GM21529 (cell line): ENCODE data around the gene IRX2.

Source experiments
- ATAC-seq: cut with Tn5 transposase; IDR thresholded peaks from one replicate; pipeline ENCODE4 v1.9.1; 2021; ENCODE audit not compliant: unreplicated experiment

The IRX2 gene

GRCh38 chr5:2721385-2722138 lies 29.9 kb downstream of the IRX2 start:
- ATAC-seq = no peak

- ATAC-seq = no peak
These were observed 32.1 kb downstream of the IRX2 start for GRCh38 chr5:2719332-2719731.

GRCh38 chr5:2718115-2718514 lies 33.4 kb downstream of the IRX2 start:
- ATAC-seq = no peak

GRCh38 chr5:2715856-2716255 lies 35.6 kb downstream of the IRX2 start:
- ATAC-seq = no peak

GRCh38 chr5:2714805-2715204 lies 36.7 kb downstream of the IRX2 start:
- no peak for ATAC-seq

GRCh38 chr5:2714026-2714425 lies 37.5 kb downstream of the IRX2 start:
- no peak for ATAC-seq

- ATAC-seq = no peak
These were observed 39.7 kb downstream of the IRX2 start for GRCh38 chr5:2711446-2712425.

- no peak for ATAC-seq
These were observed 40.6 kb downstream of the IRX2 start for GRCh38 chr5:2710910-2711309.

- ATAC-seq = no peak
These were observed 41.3 kb downstream of the IRX2 start for GRCh38 chr5:2709976-2710689.

- no peak for ATAC-seq
These were observed 42.7 kb downstream of the IRX2 start for GRCh38 chr5:2708751-2709150.

GRCh38 chr5:2708132-2708531 lies 43.3 kb downstream of the IRX2 start:
- no peak for ATAC-seq

GRCh38 chr5:2705861-2706260 lies 45.6 kb downstream of the IRX2 start:
- no peak for ATAC-seq

- no peak for ATAC-seq
These were observed 46.5 kb downstream of the IRX2 start for GRCh38 chr5:2704806-2705645.

GRCh38 chr5:2704111-2704510 lies 47.4 kb downstream of the IRX2 start:
- ATAC-seq = no peak

GRCh38 chr5:2703615-2704014 lies 47.9 kb downstream of the IRX2 start:
- ATAC-seq = no peak

- no peak for ATAC-seq
These were observed 48.4 kb downstream of the IRX2 start for GRCh38 chr5:2703041-2703440.

- no peak for ATAC-seq
These were observed 49.2 kb downstream of the IRX2 start for GRCh38 chr5:2702096-2702879.

- ATAC-seq = no peak
These were observed 49.9 kb downstream of the IRX2 start for GRCh38 chr5:2701592-2701991.

- no peak for ATAC-seq
These were observed 50.6 kb downstream of the IRX2 start for GRCh38 chr5:2700876-2701275.

GRCh38 chr5:2699686-2700085 lies 51.8 kb downstream of the IRX2 start:
- no peak for ATAC-seq
